Measurements from ENCODE around the gene TAF11L6.
"Not testable (repeated sequence)": the region's sequence is repeated elsewhere in the genome, so short reads cannot be mapped to it uniquely, and the experiment has no call there.

TAF11L6 gene

DNA sequence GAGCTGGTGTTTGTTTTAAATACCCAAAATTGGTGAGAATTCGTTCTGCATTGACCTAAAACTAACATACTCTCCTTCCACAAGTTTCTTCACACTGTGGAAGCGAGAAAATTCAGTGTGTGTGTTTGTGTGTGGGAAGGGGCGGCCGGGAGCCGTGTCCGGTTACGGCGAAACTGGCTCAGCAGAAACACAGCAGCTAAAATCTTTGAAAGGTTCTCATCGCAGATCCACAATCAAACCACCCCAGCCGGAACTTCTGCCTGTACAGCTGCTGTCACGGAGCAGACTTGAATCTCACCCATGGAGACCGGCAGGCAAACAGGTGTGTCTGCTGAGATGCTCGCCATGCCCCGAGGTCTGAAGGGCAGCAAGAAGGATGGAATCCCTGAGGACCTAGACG is at the start of gene TAF11L6:
TAF11L6 (plus strand) TSS at position 301 of the 400 bp plus-strand sequence.
- not testable (repeated sequence) for H3K4me3 ChIP-seq (ENCODE audit: low read depth, low read length)

DNA sequence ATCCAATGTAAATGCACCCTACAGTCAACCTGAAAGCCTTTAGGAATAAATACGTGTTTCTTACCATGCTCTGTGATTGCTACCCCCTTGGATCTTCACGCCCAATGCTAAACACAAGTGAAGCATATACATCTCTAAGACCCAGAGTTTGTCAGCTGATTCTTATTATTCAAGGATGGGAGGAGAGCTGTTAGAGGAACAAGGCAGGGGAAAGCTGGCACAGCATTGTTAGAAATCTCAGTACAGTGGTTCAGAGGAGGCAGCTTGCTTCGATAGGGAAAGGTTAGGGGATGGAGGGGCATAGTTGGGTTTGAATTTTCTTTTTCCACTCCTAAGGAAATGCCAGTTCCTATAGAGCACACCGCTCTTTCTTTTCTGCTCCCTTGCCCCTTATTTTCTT is 47.1 kb upstream of the TAF11L6 start:
- no peak overlapping the region for H3K4me3 ChIP-seq (ENCODE audit: low read depth, low read length)
- DNase-seq (ENCODE audit: low read depth): no peak
- no peak for TF ChIP-seq CTCF (conservative IDR thresholded peaks at IDR 0.05; ENCODE audit: low read depth, low read length)

More for the DNA sequence above, at the start of gene TAF11L6:
- DNase-seq (ENCODE audit: low read depth): not testable (repeated sequence)

- H3K4me3 ChIP-seq (ENCODE audit: low read depth, low read length): no peak overlapping the region
- no peak for DNase-seq (ENCODE audit: low read depth)
- no peak for TF ChIP-seq CTCF (conservative IDR thresholded peaks at IDR 0.05; ENCODE audit: low read depth, low read length)
These were observed 45.7 kb upstream of the TAF11L6 start for GRCh38 chr5:17482790-17483189.

GRCh38 chr5:17486464-17487173 is 41.9 kb upstream of the TAF11L6 start:
- not testable (repeated sequence) for H3K4me3 ChIP-seq (ENCODE audit: low read depth, low read length); DNase-seq (ENCODE audit: low read depth)

DNA sequence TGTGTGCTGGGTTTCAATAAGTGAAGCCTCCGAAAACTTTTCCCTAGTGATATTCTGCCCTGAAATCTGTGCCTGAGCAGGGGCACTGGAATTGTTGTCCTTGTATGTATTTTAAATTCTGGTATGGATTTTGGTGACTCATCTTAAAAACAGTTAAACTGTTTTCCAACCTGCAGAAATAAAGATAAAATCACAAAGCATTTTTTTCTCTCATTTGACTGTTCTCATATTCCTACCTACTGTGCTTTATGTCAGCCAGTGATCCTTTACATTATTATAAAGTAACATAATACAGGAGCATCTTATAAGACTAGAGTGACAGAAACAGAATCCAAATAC is 41.3 kb upstream of the TAF11L6 start:
- H3K4me3 ChIP-seq (ENCODE audit: low read depth, low read length): no peak overlapping the region
- DNase-seq (ENCODE audit: low read depth): no peak
- TF ChIP-seq CTCF (conservative IDR thresholded peaks at IDR 0.05; ENCODE audit: low read depth, low read length): no peak

DNA sequence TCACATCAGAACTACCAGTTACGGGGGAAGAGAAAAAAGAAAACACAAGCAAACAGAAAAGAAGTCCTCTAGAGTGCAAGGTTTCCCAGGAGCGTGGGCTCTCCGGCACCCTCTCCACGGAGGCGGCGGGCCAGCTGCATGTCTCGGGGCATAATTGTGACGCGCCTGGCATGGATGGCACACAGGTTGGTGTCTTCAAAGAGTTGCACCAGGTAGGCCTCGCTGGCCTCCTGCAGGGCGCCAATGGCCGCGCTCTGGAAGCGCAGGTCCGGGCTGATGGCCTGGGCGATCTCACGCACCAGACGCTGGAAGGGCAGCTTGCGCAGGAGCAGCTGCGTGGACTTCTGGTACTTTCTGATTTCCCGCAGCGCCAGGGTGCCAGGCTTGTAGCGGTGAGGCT is 37.2 kb upstream of the TAF11L6 start:
- H3K4me3 ChIP-seq (ENCODE audit: low read depth, low read length): not testable (repeated sequence)

DNA sequence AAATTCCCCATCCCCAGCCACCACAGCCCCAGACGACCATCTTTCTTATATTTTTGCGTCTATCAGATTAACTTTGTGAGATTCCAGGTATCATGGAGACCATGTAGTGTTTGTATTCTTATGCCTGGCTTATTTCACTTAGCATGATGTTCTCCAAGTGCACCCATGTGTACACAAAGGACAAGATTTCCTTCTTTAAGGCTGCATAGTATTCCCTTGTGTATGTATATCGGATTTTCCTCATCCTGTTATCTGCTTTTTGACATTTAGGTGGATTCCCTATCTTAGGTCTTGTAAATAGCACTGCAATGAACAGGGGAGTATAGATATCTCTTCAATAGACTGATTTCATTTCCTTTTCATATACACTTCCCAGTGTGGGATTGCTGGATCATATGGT is 35.7 kb upstream of the TAF11L6 start:
- no peak overlapping the region for H3K4me3 ChIP-seq (ENCODE audit: low read depth, low read length)
- DNase-seq (ENCODE audit: low read depth): no peak
- no peak for TF ChIP-seq CTCF (conservative IDR thresholded peaks at IDR 0.05; ENCODE audit: low read depth, low read length)

More for the DNA sequence above, 37.2 kb upstream of the TAF11L6 start:
- not testable (repeated sequence) for DNase-seq (ENCODE audit: low read depth)

DNA sequence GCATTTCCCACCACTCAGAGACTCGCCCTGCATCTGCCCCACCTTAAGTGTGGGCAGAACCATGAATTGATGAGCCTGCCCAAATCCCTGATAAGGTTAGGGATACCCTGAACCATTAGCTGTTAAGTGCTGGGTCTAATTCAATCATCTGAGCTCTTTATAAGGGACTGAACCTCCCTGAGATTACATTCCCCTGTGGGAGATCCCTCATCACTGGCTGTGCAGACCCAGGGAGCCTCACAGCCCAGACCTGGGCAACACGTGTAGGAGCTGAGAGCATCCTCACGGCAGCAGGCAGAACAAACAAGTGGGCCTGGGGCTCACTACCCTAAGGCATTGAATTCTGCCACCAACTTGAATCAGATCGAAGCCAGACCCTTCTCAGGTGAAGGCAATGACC is 31.0 kb upstream of the TAF11L6 start:
- DNase-seq (ENCODE audit: low read depth): no peak
- H3K4me3 ChIP-seq (ENCODE audit: low read depth, low read length): no peak overlapping the region
- TF ChIP-seq CTCF (conservative IDR thresholded peaks at IDR 0.05; ENCODE audit: low read depth, low read length): no peak

DNA sequence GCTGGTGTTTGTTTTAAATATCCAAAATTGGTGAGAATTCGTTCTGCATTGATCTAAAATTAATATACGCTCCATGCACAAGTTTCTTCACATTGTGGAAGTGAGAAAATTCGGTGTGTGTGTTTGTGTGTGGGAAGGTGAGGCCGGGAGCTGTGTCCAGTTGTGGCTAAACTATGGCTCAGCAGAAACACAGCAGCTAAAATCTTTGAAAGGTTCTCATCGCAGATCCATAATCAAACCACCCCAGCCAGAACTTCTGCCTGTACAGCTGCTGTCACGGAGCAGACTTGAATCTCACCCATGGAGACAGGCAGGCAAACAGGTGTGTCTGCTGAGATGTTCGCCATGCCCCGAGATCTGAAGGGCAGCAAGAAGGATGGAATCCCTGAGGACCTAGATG is 30.5 kb upstream of the TAF11L6 start, which contains the start of gene TAF11L2:
TAF11L2 (plus strand) TSS at position 301 of the 400 bp plus-strand sequence.
- not testable (repeated sequence) for H3K4me3 ChIP-seq (ENCODE audit: low read depth, low read length); DNase-seq (ENCODE audit: low read depth)

All from choroid plexus epithelial cell (primary cell).